ENCODE data around the gene NUP155.

DNA sequence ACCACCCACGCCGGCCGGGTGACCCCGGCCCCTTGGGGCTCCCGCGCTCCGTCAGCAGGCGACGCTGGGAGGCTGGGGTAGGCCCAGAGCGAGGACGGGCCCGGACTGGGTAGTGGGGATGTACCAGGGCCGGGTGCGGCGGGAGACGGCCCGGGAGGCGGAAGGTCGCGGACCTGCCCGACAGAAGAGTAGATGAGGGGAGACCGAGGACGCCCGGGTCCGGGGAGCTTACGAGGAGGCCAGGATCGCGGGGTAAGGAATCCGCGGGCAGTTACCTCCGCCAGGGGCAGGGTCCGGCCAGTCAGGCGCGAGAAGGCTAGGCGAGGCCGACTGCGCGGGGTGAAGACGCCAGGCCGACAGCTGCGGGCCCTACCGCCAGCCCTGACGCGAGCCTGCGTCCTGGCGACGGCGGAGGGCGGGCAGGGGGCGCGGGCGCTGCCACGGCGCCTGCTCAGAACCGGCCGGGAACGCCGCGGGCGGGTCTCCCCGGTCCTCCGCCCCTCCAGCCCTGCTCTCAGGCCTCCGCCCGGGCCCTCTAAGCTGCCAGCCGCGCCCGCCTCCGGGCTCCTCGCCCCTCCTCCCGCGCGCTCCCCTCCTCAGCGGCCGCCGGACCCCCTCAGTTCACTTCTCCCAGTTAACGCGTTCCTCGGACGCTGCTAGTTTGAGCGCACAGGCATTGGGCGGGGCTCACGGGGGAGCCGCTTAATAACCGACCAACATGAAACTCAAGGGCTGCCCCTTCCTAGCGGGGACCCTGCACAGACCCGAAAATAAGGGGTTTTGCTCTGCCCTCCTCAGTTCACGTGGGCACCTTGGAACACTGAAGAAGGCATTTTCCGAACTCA lies 121.7 kb downstream of the NUP155 start, which contains the start of gene CPLANE1:
- TF ChIP-seq ZNF521 (tag by site-specific recombination; IDR thresholded peaks at IDR 0.05) (no peak), ZNF274 (IDR thresholded peaks at IDR 0.05; ENCODE audit: low read length) (no peak), ZNF274 (tag by site-specific recombination; IDR thresholded peaks at IDR 0.05; ENCODE audit: borderline replicate concordance) (no peak), TCF7L2 (IDR thresholded peaks at IDR 0.05; ENCODE audit: borderline replicate concordance, low read depth, low read length) (no peak), WT1 (tag by site-specific recombination; IDR thresholded peaks at IDR 0.05) (no peak; the same call in 1 of the 2 replicates), ZNF510 (tag by site-specific recombination; IDR thresholded peaks at IDR 0.05; ENCODE audit: insufficient replicate concordance) (no peak)
- TF ChIP-seq, protein P1, sequence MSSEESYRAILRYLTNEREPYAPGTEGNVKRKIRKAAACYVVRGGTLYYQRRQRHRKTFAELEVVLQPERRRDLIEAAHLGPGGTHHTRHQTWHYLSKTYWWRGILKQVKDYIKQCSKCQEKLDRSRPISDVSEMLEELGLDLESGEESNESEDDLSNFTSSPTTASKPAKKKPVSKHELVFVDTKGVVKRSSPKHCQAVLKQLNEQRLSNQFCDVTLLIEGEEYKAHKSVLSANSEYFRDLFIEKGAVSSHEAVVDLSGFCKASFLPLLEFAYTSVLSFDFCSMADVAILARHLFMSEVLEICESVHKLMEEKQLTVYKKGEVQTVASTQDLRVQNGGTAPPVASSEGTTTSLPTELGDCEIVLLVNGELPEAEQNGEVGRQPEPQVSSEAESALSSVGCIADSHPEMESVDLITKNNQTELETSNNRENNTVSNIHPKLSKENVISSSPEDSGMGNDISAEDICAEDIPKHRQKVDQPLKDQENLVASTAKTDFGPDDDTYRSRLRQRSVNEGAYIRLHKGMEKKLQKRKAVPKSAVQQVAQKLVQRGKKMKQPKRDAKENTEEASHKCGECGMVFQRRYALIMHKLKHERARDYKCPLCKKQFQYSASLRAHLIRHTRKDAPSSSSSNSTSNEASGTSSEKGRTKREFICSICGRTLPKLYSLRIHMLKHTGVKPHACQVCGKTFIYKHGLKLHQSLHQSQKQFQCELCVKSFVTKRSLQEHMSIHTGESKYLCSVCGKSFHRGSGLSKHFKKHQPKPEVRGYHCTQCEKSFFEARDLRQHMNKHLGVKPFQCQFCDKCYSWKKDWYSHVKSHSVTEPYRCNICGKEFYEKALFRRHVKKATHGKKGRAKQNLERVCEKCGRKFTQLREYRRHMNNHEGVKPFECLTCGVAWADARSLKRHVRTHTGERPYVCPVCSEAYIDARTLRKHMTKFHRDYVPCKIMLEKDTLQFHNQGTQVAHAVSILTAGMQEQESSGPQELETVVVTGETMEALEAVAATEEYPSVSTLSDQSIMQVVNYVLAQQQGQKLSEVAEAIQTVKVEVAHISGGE (tag by site-specific recombination; conservative IDR thresholded peaks at IDR 0.05; ENCODE audit: low read depth), result peak; percentile 75
- TF ChIP-seq, protein P2, sequence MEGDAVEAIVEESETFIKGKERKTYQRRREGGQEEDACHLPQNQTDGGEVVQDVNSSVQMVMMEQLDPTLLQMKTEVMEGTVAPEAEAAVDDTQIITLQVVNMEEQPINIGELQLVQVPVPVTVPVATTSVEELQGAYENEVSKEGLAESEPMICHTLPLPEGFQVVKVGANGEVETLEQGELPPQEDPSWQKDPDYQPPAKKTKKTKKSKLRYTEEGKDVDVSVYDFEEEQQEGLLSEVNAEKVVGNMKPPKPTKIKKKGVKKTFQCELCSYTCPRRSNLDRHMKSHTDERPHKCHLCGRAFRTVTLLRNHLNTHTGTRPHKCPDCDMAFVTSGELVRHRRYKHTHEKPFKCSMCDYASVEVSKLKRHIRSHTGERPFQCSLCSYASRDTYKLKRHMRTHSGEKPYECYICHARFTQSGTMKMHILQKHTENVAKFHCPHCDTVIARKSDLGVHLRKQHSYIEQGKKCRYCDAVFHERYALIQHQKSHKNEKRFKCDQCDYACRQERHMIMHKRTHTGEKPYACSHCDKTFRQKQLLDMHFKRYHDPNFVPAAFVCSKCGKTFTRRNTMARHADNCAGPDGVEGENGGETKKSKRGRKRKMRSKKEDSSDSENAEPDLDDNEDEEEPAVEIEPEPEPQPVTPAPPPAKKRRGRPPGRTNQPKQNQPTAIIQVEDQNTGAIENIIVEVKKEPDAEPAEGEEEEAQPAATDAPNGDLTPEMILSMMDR (tag by site-specific recombination; IDR thresholded peaks at IDR 0.05), result peak; percentile 91
- TF ChIP-seq, protein P3, sequence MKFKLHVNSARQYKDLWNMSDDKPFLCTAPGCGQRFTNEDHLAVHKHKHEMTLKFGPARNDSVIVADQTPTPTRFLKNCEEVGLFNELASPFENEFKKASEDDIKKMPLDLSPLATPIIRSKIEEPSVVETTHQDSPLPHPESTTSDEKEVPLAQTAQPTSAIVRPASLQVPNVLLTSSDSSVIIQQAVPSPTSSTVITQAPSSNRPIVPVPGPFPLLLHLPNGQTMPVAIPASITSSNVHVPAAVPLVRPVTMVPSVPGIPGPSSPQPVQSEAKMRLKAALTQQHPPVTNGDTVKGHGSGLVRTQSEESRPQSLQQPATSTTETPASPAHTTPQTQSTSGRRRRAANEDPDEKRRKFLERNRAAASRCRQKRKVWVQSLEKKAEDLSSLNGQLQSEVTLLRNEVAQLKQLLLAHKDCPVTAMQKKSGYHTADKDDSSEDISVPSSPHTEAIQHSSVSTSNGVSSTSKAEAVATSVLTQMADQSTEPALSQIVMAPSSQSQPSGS (tag by site-specific recombination; IDR thresholded peaks at IDR 0.05; ENCODE audit: low read depth), result no peak
